K562 (cell line): ENCODE data around the gene CD244. TPM values are rescaled to one million over a fixed set of nuclear protein-coding genes. Genes with fewer than 3 reads are reported as not detected.

ENCODE experiments used
- CREB1 ChIP-seq, 2 experiments: sonication (generic) in 1 of 2; formaldehyde crosslinking in 1 of 2; IDR thresholded peaks; 2 replicates each; pipeline versions ENCODE4 v1.6.1 to v1.8.0; 2012 to 2022; ENCODE audit warnings: inconsistent platforms in 1 of 2, mild to moderate bottlenecking in 1 of 2, missing genetic modification reagents in 1 of 2, moderate library complexity in 1 of 2
- CTCF ChIP-seq, 3 experiments: IDR thresholded peaks in 2 of 3; conservative IDR thresholded peaks in 1 of 3; 2 replicates each; pipeline ENCODE4 v1.5.1; 2011 to 2012; ENCODE audit warnings: low read length in 3 of 3, mild to moderate bottlenecking in 3 of 3, control low read depth in 2 of 3, improper control_type of control experiment in 1 of 3, inconsistent platforms in 1 of 3, low read depth in 1 of 3, mixed read lengths in 1 of 3, moderate library complexity in 1 of 3; ENCODE audit not compliant: insufficient read depth in 2 of 3
- E2F5 ChIP-seq: sonication (generic); formaldehyde crosslinking; IDR thresholded peaks from 2 replicates; pipeline ENCODE4 v1.8.0; 2022; ENCODE audit warnings: mild to moderate bottlenecking, missing genetic modification reagents
- ELF1 ChIP-seq: fragments of 200-800 bp; sonication (Bioruptor generic); IDR thresholded peaks from 2 replicates; pipeline ENCODE4 v1.6.1; 2016; ENCODE audit warnings: missing genetic modification characterization, missing compliant biosample characterization
- ETV1 ChIP-seq: fragments of 450-650 bp; conservative IDR thresholded peaks from 2 replicates; pipeline ENCODE4 v1.6.1; 2016; ENCODE audit warnings: missing genetic modification characterization, control low read depth, low read depth, missing compliant biosample characterization
- FOSL1 ChIP-seq: fragments of 200-800 bp; sonication (Bioruptor generic); conservative IDR thresholded peaks from 2 replicates; pipeline ENCODE4 v1.6.1; 2016; ENCODE audit warnings: missing genetic modification characterization, missing compliant biosample characterization
- GABPA ChIP-seq: fragments of 200-800 bp; sonication (Bioruptor generic); conservative IDR thresholded peaks from 2 replicates; pipeline ENCODE4 v1.6.1; 2016; ENCODE audit warnings: low read depth, missing genetic modification characterization, missing compliant biosample characterization
- GABPB1 ChIP-seq: sonication (generic); formaldehyde crosslinking; IDR thresholded peaks from 2 replicates; pipeline ENCODE4 v1.8.0; 2022; ENCODE audit warnings: mild to moderate bottlenecking, missing genetic modification reagents
- HCFC1 ChIP-seq: IDR thresholded peaks from 2 replicates; pipeline ENCODE4 v1.6.1; 2012; ENCODE audit warnings: low read depth, low read length, improper control_type of control experiment
- MTA1 ChIP-seq: fragments of 450-650 bp; IDR thresholded peaks from 2 replicates; pipeline ENCODE4 v1.6.1; 2017; ENCODE audit warnings: borderline replicate concordance
- RCOR1 ChIP-seq, 2 experiments: IDR thresholded peaks; 2 replicates each; pipeline ENCODE4 v1.6.1; 2012; ENCODE audit warnings: low read depth in 2 of 2, low read length in 2 of 2, borderline replicate concordance in 1 of 2, improper control_type of control experiment in 1 of 2
- REST ChIP-seq, 2 experiments: fragments of 450-650 bp; formaldehyde crosslinking in 1 of 2; IDR thresholded peaks; 2 replicates each; pipeline versions ENCODE4 v1.4.0 to v1.6.1; 2014 to 2020; ENCODE audit warnings: mild to moderate bottlenecking in 2 of 2, borderline replicate concordance in 1 of 2, low read depth in 1 of 2
- SIN3A ChIP-seq, 2 experiments: fragments of 150-350 bp in 1 of 2; IDR thresholded peaks; 2 replicates each; pipeline ENCODE4 v1.6.1; 2011 to 2016; ENCODE audit warnings: borderline replicate concordance in 2 of 2, low read depth in 2 of 2, low read length in 2 of 2, mild to moderate bottlenecking in 2 of 2, moderate library complexity in 2 of 2; ENCODE audit not compliant: control insufficient read depth in 1 of 2
- SMC3 ChIP-seq: conservative IDR thresholded peaks from 2 replicates; pipeline ENCODE4 v1.6.1; 2011; ENCODE audit warnings: low read depth, low read length, improper control_type of control experiment; ENCODE audit not compliant: insufficient read depth
- SPI1 ChIP-seq: IDR thresholded peaks from 2 replicates; pipeline ENCODE4 v1.6.1; 2011; ENCODE audit warnings: low read depth, low read length, control low read depth, borderline replicate concordance
- polyA plus RNA-seq, 8 experiments: library from polyadenylated mRNA; depleted of rRNA in 4 of 8; stranded (reverse) in 5 of 8; unstranded in 3 of 8; fragments of >200 nt; fragmentation: Nextera tagmentation in 2 of 8; fragmentation: Illumina TruSeq in 1 of 8; extraction: Ambion mirVana in 2 of 8; extraction: Trizol in 1 of 8; gene quantifications; 2 replicates each; pipeline versions ENCODE4 v1.2.1 to v1.2.3, GENCODE V29; 2011 to 2014; ENCODE audit warnings: inconsistent platforms in 1 of 8, missing spikeins in 1 of 8
- total RNA-seq, 7 experiments: library from RNA; depleted of rRNA in 6 of 7; stranded (reverse); fragments of >200 nt in 6 of 7; fragmentation: Illumina TruSeq in 2 of 7; extraction: Trizol in 2 of 7; gene quantifications; 2 replicates each; pipeline versions ENCODE4 v1.2.1 to v1.2.3, GENCODE V29; 2011 to 2021; ENCODE audit warnings: low replicate concordance in 1 of 7

Gene CD244
- total and polyA plus RNA-seq, 9 of the 15 experiments (the other 6 are each of a cell fraction or from before 2014, with no cell fraction given), result not detected

GRCh38 chr1:160837558-160838205 is 25.0 kb downstream of the CD244 start (continued):
- peak; percentile 15; the same call in 1 of the 2 replicates for TF ChIP-seq REST (IDR thresholded peaks at IDR 0.05; ENCODE audit: borderline replicate concordance)
- TF ChIP-seq REST (CRISPR knock-in tag; IDR thresholded peaks at IDR 0.05; ENCODE audit: low read depth), result no peak
- TF ChIP-seq CTCF (IDR thresholded peaks at IDR 0.05 in 2 of 3, conservative IDR thresholded peaks at IDR 0.05 in 1 of 3; ENCODE audit: insufficient read depth in 2 of 3, low read depth in 1 of 3, low read length in 3 of 3), result peak; percentile 22 to 34 (median 27); a peak in 3 of 6 replicates
- TF ChIP-seq ETV1 (tag), result 0 out of 2 replicates have a peak, but pooled peaks have one; percentile 38
- TF ChIP-seq SPI1, result peak; percentile 21; the same call in 1 of the 2 replicates
- TF ChIP-seq SIN3A (IDR thresholded peaks at IDR 0.05; ENCODE audit: borderline replicate concordance in 2 of 2, control insufficient read depth in 1 of 2, low read depth in 2 of 2, low read length in 2 of 2), result no peak
- TF ChIP-seq MTA1, result no peak
- peak; percentile 31; the same call in 1 of the 2 replicates for TF ChIP-seq HCFC1
- TF ChIP-seq GABPA (tag), result peak; percentile 69
- peak; percentile 42; the same call in 1 of the 2 replicates for TF ChIP-seq ELF1 (tag)
- TF ChIP-seq CREB1 (IDR thresholded peaks at IDR 0.05), result no peak
- TF ChIP-seq CREB1 (CRISPR knock-in tag; IDR thresholded peaks at IDR 0.05), result peak; percentile 41; the same call in 1 of the 2 replicates
- TF ChIP-seq SMC3, result 0 out of 2 replicates have a peak, but pooled peaks have one; percentile 18
- TF ChIP-seq GABPB1 (CRISPR knock-in tag), result peak; percentile 41; the same call in 1 of the 2 replicates
- peak; percentile 74 for TF ChIP-seq FOSL1 (tag)
- TF ChIP-seq E2F5 (CRISPR knock-in tag), result peak; percentile 37; the same call in 1 of the 2 replicates
- no peak for TF ChIP-seq RCOR1 (IDR thresholded peaks at IDR 0.05; ENCODE audit: borderline replicate concordance in 1 of 2, low read depth in 2 of 2, low read length in 2 of 2)
